Effector memory CD4-positive, alpha-beta T cell (primary cell): Measurements from ENCODE around the gene MIAT.

Experiments used
- DNase-seq, 3 donors: peaks; one replicate each; pipeline ENCODE4 v3.0.0-alpha.2; 2020
- H3K27ac ChIP-seq: 2 replicates; pipeline ENCODE4 v1.7.0; 2013; ENCODE audit warnings: mild to moderate bottlenecking, low read length, moderate library complexity; ENCODE audit not compliant: insufficient read depth, poor library complexity, severe bottlenecking
- H3K27me3 ChIP-seq: replicated peaks from 2 replicates; pipeline ENCODE4 v1.7.0; 2013; ENCODE audit warnings: mild to moderate bottlenecking, low read length; ENCODE audit not compliant: insufficient read depth, control insufficient read depth, poor library complexity, severe bottlenecking
- H3K36me3 ChIP-seq: 2 replicates; pipeline ENCODE4 v1.7.0; 2013; ENCODE audit warnings: mild to moderate bottlenecking, low read length, moderate library complexity; ENCODE audit not compliant: control insufficient read depth, insufficient read depth
- H3K4me1 ChIP-seq: 2 replicates; pipeline ENCODE4 v1.7.0; 2013; ENCODE audit warnings: low read length, mild to moderate bottlenecking; ENCODE audit not compliant: control insufficient read depth, insufficient read depth, poor library complexity, severe bottlenecking
- H3K4me3 ChIP-seq: 2 replicates; pipeline ENCODE4 v1.7.0; 2013; ENCODE audit warnings: low read length, low read depth, mild to moderate bottlenecking; ENCODE audit not compliant: insufficient read depth, poor library complexity, severe bottlenecking
- H3K9me3 ChIP-seq: 2 replicates; pipeline ENCODE4 v1.7.0; 2013; ENCODE audit warnings: mild to moderate bottlenecking, low read length, moderate library complexity; ENCODE audit not compliant: control insufficient read depth

Gene MIAT

DNA sequence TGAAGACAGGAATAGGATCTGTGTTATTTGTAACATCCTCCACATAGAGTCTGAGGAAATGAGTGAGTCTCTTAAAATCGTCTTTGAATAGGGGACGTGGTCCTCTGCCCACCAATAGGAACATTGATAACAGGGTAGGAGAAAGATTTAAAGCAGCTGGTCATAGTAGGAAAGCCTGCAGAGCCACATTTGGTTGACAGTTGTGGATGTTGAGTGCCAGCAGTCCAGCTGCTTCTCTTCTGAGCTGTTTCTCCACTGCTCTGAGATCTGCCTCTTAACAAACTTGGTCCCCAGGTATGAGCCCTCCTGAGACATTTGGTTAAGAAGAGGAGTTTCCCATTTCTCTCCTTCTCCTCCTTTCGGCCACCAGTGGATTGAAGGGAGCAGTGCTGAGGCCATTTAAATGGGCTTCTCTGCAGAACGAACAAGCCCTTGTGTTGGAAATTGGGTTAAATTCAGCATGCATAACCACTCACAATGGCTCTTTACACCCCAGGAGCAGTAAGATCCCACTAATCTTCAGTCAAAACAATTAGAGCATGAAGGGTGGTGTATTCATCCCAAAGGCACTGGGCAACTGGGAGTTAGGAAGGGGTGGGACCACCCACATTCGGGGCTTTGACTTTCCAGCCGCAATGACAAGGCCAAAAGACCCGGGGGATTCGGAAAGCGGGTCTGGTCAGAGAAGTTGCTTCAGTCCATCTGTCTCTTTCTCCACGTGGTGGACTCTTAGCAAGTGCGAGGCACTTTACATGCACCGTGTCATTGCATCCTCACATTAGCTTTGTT lies 32.3 kb downstream of the MIAT start:
- H3K4me3 ChIP-seq = no peak overlapping the region
- DNase-seq = no peak
- no peaks in the 10 kb centered on the region for H3K27me3 ChIP-seq
- H3K4me1 ChIP-seq = peaks cover 7% of the 10 kb centered on the region
- H3K9me3 ChIP-seq = no peaks in the 10 kb centered on the region
- H3K27ac ChIP-seq = no peak overlapping the region
- H3K36me3 ChIP-seq = peaks cover 19% of the 10 kb centered on the region

DNA sequence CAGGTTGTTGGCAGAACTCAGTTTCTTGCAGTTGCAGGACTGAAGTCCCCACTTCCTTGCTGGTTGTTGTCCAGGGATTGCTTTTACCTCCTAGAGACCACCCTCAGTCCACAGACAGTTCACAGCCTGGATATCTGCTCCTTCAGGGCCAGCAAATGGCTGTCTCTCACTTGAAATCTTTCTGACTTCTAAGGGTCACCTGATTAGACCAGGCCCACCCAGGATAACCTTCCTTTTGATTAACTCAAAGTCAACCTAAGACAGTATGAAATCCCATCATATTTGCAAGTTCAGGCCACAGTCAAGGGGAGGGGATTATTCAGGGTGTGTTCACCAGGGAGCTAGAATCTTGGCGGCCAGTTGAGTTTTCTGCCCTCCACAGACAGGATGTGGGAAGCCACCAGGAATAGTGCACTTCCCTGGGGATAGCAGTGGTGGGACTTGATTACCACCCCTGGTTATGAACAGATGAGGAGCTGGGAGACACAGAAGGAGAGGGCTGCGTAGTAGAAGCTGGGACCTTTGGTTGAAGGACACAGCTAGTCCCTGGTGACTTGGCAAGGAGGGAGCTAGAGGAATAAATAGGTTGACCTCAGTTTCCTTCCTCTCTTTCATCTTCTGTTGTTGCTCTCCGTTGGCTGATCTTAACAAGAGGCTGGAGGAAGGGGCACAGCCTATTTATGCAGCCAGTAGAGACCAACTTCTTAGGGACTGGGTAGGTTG lies 33.4 kb downstream of the MIAT start:
- Histone ChIP-seq H3K9me3 (no peaks in the 10 kb centered on the region), H3K4me3 (peak overlapping the region; percentile 5), H3K27me3 (no peaks in the 10 kb centered on the region), H3K36me3 (peaks cover 22% of the 10 kb centered on the region), H3K4me1 (peaks cover 7% of the 10 kb centered on the region), H3K27ac (no peak overlapping the region)
- DNase-seq = no peak

GRCh38 chr22:26691377-26691716 lies 34.0 kb downstream of the MIAT start:
- Histone ChIP-seq H3K27ac (no peak overlapping the region), H3K4me3 (peak overlapping the region; percentile 5), H3K9me3 (no peaks in the 10 kb centered on the region), H3K36me3 (peaks cover 23% of the 10 kb centered on the region), H3K4me1 (peaks cover 7% of the 10 kb centered on the region), H3K27me3 (no peaks in the 10 kb centered on the region)
- no peak for DNase-seq

GRCh38 chr22:26692215-26692614 lies 34.8 kb downstream of the MIAT start:
- Histone ChIP-seq H3K4me3 (no peak overlapping the region), H3K36me3 (peaks cover 27% of the 10 kb centered on the region), H3K27ac (no peak overlapping the region), H3K9me3 (no peaks in the 10 kb centered on the region), H3K4me1 (peaks cover 7% of the 10 kb centered on the region), H3K27me3 (no peaks in the 10 kb centered on the region)
- DNase-seq = no peak

DNA sequence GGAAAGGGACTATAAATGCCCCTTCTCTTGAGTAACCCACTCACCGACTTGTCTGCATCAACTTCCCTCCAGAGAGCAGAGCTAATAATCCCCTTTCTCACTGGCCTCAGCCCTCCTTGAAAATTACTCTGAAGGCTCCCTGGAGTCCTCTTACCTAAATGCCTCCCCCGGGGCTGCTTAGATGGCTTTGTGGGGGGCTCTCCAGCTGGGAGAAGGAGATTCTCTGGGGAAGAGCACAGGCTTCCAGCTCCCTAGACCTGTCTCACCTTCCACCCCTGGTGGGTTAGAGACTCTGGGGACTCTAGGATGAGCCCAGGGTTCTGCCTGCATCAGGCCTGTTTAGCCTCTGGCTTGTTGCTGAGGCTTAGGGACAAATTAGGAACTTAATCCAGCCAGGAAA lies 39.8 kb downstream of the MIAT start:
- no peaks in the 10 kb centered on the region for H3K27me3 ChIP-seq
- no peaks in the 10 kb centered on the region for H3K4me1 ChIP-seq
- H3K36me3 ChIP-seq = peaks cover 51% of the 10 kb centered on the region
- no peak overlapping the region for H3K27ac ChIP-seq
- no peak overlapping the region for H3K4me3 ChIP-seq
- no peaks in the 10 kb centered on the region for H3K9me3 ChIP-seq
- no peak for DNase-seq

DNA sequence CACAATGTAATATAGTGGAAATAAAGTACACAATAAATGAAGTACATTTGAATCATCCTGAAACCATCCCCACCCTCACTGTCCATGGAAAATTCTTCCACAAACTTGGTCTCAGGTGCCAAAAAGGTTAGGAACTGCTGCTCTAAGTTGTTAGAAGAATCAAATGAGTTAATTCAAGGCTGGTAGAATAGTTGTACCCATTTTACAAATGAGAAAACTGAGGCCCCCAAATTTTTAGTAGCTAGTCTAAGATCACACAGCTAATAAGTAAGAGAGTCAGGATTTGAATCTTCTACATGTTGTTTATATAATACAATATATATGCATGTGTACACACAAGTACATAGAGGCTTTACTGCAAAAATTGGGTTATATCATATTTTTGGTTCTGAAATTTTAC lies 43.1 kb downstream of the MIAT start:
- Histone ChIP-seq H3K4me3 (no peak overlapping the region), H3K9me3 (no peaks in the 10 kb centered on the region), H3K27me3 (no peaks in the 10 kb centered on the region), H3K27ac (no peak overlapping the region), H3K36me3 (peaks cover 32% of the 10 kb centered on the region), H3K4me1 (no peaks in the 10 kb centered on the region)
- no peak for DNase-seq

DNA sequence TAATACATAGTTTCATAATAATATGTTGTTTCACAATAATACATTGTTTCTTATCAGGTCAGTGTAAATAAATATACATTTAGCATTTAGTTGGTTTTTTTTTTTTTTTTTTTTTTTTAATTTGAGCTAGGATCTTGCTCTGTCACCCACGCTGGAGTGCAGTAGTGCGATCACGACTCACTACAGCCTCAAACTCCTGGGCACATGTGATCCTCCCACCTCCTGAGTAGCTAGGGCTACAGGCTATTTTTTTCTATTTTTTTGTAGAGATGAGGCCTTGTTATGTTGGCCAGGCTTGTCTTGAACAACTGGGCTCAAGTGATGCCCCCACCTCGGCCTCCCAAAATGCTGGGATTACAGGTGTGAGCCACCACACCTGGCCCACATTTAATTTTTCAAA lies 43.5 kb downstream of the MIAT start:
- Histone ChIP-seq H3K27me3 (no peaks in the 10 kb centered on the region), H3K4me3 (no peak overlapping the region), H3K4me1 (no peaks in the 10 kb centered on the region), H3K27ac (no peak overlapping the region), H3K36me3 (peaks cover 28% of the 10 kb centered on the region), H3K9me3 (no peaks in the 10 kb centered on the region)
- no peak for DNase-seq

DNA sequence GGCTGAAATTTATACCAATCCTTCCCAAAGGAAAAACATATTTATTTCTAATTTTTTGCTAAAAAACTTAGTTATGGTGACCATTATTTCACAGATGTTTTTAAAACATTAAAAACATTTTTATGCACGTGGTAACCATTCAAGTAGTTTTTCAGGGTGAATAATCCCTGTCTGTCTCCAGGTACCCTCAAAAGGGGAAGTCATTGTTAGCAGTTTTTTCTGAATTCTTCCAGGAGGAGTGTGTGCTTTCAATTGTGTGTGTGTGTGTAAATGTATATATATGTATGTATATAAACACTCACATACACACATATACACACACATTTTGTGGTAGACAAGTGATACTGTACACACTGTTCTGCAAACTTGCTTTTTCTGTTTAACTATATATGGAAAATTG lies 43.9 kb downstream of the MIAT start:
- no peaks in the 10 kb centered on the region for H3K9me3 ChIP-seq
- DNase-seq = no peak
- H3K27ac ChIP-seq = no peak overlapping the region
- H3K4me3 ChIP-seq = no peak overlapping the region
- no peaks in the 10 kb centered on the region for H3K27me3 ChIP-seq
- H3K36me3 ChIP-seq = peaks cover 32% of the 10 kb centered on the region
- H3K4me1 ChIP-seq = no peaks in the 10 kb centered on the region

DNA sequence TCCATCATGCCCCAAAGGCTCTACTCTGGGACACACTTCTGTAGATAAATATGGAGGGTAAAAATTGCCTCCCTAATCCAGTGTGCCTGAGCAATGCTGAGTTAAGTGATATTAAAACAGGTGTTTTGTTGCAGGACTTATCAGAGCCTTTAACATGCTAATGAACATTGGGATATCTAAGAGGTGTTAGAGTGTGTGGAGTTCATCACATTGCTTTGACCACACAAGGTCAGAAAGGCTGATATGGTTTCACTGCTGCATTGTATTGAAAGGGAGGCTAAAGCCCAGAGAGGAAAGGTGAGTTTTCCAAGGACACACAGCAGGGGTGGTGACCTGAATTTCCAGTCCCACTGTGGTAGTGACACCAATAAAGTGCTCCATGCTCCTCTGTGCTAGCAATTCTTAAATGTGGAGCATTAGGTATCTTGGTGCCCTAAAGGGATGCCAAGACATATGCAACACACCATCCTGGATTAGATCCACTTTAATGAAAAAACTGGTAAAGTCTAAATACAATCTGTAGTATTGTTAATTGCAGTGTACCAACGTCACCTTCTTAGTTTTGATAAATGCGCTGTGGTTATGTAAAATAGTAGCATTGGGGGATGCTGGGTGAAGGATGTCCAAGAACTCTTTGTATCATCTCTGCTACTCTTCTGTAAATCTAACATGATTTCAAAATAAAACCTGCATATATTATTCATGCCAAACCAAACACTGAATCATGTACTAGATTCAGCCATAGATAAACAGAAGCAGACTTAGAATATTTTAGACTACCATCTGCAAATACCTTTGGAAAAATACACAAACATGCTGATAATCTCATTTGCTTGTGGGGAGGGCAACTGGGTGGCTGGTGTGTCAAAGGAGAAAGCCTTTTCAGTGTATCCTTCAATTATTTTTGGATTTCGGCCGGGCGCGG lies 45.8 kb downstream of the MIAT start:
- Histone ChIP-seq H3K36me3 (peaks cover 30% of the 10 kb centered on the region), H3K9me3 (no peaks in the 10 kb centered on the region), H3K4me1 (no peaks in the 10 kb centered on the region), H3K27me3 (no peaks in the 10 kb centered on the region), H3K4me3 (no peak overlapping the region), H3K27ac (no peak overlapping the region)
- no peak for DNase-seq
